Testis (tissue), 2 donors: ENCODE data around the gene FSTL4.

ENCODE experiments used
- POLR2A ChIP-seq: fragments of 450-650 bp; IDR thresholded peaks from one replicate; pipeline ENCODE4 v1.6.1; 2017; ENCODE audit warnings: antibody characterized with exemption, mild to moderate bottlenecking, moderate library complexity
- TF ChIP-seq, protein P1 (sequence below), 3 experiments: fragments of 450-650 bp in 2 of 3; fragments of 200-600 bp in 1 of 3; sonication (generic) in 1 of 3; IDR thresholded peaks; one replicate each; pipeline ENCODE4 v1.5.1; 2016 to 2019; ENCODE audit warnings: antibody characterized with exemption in 3 of 3, mild to moderate bottlenecking in 2 of 3, moderate library complexity in 1 of 3

DNA sequence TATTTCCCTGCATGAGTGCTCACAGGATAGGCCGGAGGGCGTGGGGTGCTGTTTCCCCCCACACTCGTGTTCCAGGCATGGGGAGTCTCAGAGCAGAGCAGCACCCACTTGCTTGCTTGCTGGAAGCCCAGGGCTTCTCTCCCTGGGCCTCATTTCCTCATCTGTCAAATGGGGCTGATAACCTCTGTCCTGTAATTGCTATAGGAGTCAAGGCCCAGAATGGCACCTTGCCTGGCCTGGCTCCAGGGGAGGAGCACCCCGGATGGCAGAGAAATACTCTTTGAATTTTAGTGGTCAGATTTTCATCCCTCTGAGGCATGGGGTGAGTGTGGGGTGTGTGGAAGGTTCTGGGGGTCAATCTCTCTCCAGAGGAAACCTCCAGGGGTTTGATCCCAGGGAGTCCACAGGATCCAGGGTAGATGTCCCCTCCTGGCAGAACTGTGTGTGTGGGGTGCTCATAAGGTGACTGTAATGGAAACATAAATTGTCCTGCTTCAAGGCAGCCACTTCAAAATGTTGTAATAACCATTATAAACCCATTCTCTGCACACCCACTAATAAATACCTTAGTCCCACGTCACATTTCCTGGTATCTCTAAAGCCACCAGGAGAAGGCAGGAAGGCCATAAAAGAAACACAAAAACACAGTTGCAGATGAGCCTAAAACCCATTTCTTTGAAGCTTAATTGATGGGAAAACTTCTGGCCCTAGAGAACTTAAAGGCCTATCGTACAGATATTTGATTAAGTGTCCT lies 272.2 kb downstream of the FSTL4 start:
- TF ChIP-seq, protein P1, sequence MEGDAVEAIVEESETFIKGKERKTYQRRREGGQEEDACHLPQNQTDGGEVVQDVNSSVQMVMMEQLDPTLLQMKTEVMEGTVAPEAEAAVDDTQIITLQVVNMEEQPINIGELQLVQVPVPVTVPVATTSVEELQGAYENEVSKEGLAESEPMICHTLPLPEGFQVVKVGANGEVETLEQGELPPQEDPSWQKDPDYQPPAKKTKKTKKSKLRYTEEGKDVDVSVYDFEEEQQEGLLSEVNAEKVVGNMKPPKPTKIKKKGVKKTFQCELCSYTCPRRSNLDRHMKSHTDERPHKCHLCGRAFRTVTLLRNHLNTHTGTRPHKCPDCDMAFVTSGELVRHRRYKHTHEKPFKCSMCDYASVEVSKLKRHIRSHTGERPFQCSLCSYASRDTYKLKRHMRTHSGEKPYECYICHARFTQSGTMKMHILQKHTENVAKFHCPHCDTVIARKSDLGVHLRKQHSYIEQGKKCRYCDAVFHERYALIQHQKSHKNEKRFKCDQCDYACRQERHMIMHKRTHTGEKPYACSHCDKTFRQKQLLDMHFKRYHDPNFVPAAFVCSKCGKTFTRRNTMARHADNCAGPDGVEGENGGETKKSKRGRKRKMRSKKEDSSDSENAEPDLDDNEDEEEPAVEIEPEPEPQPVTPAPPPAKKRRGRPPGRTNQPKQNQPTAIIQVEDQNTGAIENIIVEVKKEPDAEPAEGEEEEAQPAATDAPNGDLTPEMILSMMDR (IDR thresholded peaks at IDR 0.05) = no peak
- TF ChIP-seq POLR2A = no peak
